ENCODE data around the gene DARS2.

Gene DARS2

DNA sequence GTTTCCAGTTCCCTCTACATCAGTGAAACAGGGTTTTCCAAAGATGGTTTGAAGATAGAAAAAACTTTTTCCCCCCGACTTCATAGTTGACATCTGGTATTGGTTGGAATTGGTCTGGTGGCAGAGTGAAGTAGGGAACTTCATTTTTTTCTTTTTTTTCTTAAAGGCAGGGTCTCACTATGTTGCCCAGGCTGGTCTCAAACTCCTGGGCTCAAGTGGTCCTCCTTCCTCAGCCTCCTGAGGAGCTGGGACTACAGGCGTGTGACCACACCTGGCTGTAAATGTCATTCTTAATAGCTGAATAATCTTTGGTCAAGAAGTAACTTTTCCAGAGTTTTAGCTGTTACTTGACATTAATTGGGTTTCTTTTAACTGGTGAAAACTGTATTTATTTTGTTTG is 65.4 kb downstream of the DARS2 start:
- no peak for DNase-seq

DNA sequence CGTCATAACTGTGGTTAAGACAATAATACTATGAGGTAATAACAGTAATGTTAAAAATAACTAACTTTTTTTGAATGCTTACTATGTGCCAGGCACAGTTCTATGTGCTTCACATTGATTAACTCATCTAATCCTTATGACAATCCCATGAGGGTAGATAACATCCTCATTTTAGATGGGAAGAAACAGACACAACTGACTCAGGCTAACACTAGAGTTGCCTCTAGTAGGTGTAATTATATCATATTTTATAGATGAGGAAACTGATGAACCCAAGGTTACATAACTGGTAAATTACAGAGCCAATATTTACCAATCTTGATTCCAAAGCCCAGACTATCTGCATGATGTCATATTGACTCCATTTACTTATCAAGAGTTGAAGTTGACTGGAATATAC is 69.1 kb downstream of the DARS2 start:
- no peak for DNase-seq

DNA sequence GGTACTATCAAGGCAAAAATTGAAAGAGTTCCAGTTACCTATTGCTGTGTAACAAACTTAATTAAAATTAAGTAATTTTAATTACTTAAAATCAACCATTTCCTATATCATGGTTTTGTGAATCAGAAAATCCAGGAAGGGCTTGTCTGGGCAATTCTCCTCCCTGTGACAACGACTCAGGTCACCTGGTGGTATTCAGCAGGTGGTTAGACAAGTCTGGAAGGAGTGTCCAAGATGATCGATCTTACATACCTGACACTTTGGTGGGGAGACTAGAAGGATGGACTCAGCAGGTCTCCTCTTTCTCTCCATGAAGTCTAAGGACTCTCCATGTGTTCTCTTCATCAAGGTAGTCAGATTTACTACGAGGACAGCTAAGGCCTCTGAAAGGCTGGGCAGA is 69.7 kb downstream of the DARS2 start:
- no peak for DNase-seq

DNA sequence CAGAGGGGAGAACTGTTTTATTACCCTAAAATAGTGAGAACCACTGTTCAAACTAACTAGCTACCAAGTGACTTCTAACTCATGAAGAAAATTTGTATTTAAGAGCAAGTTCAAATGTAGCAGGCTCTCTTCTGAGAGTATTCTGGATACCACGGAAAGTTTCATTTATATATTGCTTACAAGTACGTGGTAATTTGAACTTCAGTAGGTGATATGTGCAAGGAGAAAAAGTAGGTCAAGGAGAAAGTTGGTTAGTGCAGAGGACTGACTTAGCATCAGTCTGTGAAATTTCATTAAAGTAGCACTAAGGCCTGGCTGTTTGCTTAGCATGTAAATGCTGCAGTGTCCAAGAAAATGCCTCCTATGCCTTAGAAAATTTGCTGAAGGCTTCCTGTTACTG is 76.0 kb downstream of the DARS2 start:
- no peak for DNase-seq

DNA sequence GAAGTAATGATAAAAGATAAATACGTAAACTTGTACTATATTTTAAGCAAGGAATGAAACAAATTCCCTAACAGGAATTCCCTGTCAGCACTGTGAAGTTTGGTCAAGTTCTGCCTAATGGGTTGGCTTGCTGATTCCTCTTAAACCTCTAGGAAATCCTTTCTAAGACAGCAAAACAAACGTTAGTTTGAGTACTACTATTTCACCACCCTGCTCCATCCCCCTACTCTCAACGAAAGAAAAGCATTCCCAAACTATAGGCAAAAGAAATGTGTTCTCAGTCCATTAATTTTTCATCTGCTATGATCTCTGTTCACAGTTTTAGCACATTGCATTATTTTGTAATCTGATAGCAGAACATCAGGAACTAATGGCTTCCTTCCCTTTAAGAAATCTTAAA is 76.5 kb downstream of the DARS2 start:
- no peak for DNase-seq

DNA sequence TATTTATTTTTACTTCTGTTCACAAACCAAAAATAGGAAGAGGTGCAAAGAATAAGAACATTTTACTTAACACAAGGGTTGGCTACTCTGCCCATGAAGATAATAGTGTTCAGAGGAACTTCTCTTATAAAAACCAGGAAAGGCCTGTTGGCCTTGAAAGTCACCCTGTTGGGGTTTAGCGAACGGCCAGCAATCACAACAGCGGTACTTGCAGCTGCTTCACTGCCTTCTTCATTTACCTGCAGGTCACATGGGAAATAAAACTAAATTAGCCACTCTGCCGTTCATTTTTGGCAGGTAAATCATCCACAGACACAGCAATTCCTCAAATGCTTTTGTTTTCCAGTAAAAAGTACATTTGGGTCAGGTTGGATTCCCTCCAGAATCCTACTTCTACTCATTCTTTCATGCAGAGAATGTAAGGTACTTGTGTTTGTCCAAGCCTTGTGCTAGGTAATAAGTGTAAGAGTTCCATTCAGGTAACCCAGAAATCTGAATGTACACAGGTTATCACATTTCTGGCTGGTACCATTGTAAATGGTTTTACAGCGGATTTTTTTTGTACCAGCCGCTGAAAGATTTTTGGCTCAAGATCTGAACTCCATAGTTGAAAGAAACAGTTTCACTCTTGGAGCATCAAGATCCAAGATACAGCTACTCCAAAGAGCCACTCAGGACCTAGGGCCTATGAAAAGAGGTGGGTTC is 79.5 kb downstream of the DARS2 start:
- DNase-seq: no peak
